Umbilical cord (tissue), 2 donors: ENCODE results near the gene SLC7A10. TPM values are rescaled to one million over a fixed set of nuclear protein-coding genes. Genes with fewer than 3 reads are reported as not detected.

Experiments used
- DNase-seq: peaks from one replicate; pipeline ENCODE4 v3.0.0-alpha.2; 2015; ENCODE audit warnings: low spot score
- total RNA-seq: library from RNA; depleted of rRNA; stranded (reverse); fragments of >200 nt; gene quantifications from one replicate; pipeline ENCODE4 v1.2.3, GENCODE V29; 2014; ENCODE audit warnings: low replicate concordance; ENCODE audit not compliant: insufficient read depth

SLC7A10 gene
- not detected for total RNA-seq

DNA sequence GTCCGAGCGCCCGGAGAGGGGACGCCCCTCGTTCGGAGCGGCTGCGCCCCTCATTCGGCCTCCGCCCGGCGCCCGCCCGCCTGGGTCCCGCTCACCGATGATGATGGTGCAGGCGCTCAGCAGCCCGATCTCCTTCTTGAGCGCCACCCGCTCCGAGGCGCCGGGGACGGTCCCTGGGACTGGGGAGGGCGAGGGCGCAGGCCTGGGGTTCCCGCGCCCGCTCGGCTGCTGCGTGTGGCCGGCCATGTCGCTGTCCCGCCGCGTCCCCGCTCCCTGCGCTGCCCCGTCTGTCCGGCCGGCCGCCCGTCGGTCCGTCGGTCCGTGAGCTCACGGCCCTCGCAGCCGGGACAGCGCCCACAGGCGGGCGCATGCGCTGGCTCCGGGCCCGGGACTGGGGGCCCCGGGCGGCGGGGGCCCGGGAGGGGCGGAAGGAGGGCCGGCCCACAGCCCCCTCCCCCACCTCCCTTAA, at the start of gene SLC7A10:
TSS of gene SLC7A10 (minus strand) at position 393 of the 469 bp plus-strand sequence. CDS start at position 246, 147 bp downstream.
- DNase-seq, result no peak

DNA sequence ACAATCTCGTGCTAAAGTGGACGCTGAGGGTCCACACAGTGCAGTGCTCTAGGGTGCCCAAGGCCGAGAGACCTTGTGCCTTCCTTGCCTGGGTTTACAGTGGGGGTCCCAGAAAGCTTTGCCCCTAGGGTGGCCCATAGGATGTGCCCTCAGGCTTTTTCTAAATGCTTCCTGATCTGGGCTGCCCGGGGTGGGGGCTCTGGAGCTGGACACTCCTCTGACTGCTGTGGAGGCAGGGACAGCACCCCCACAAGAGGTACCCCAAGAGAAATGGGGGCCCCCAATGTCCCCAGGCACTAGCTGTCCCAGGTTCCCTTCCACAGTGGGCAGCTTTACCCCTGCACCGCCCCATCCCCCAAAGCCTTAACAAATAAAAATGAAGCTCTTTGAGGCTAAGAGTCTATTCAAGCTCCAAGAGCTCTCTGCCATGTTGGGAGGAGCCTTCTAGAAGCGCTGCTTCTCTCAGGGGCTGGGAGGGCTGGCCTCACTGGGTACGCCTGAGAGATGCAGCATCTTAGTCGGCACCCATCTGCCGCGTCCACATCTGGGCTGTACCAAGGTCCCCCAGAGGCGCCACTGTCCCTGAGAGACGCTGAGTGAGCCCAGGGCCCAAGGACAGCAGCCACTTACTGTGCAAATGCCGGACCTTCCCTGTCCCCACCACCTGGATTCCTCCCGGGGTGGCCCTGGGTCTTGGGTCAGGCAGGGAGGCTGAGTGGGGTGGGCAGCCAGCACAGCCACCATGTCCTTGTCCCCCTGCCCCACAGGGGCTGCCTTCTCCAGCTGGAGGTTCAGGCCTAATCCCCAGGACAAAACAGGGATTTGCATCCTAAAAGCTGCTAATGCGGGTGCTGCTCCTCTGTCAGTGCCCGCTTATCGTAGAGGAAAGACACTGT, 49.3 kb upstream of the SLC7A10 start:
- no peak for DNase-seq

- peak; percentile 83 for DNase-seq
Measured at GRCh38 chr19:33273881-33274662, 48.4 kb upstream of the SLC7A10 start.

- no peak for DNase-seq
Measured at GRCh38 chr19:33273065-33273736, 47.6 kb upstream of the SLC7A10 start.

- DNase-seq, result no peak
Measured at GRCh38 chr19:33271246-33272021, 45.8 kb upstream of the SLC7A10 start.

GRCh38 chr19:33270769-33271168, 45.1 kb upstream of the SLC7A10 start:
- no peak for DNase-seq

GRCh38 chr19:33269016-33269415, 43.4 kb upstream of the SLC7A10 start:
- no peak for DNase-seq

GRCh38 chr19:33268162-33268991, 42.7 kb upstream of the SLC7A10 start:
- DNase-seq, result no peak

DNA sequence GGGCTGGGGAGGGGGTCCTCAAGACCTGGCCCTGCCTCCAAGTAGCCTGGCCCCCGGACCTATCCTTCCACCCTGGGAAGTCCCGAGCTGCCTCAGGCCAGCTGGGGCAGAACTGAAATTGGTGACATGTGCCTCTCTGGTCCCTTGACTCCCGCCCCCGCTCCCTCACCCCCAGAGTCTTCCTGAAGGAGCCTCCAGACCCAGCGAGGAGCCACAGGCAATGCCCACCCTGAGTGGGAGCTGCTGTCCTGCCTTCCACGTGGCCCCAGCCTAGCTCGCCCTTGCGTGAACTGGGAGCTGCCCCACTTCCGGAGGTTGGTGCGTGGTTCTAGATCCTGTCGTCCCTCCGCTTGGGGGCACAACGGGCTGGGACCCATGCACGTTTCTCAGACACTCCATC, 42.1 kb upstream of the SLC7A10 start:
- DNase-seq, result no peak

DNA sequence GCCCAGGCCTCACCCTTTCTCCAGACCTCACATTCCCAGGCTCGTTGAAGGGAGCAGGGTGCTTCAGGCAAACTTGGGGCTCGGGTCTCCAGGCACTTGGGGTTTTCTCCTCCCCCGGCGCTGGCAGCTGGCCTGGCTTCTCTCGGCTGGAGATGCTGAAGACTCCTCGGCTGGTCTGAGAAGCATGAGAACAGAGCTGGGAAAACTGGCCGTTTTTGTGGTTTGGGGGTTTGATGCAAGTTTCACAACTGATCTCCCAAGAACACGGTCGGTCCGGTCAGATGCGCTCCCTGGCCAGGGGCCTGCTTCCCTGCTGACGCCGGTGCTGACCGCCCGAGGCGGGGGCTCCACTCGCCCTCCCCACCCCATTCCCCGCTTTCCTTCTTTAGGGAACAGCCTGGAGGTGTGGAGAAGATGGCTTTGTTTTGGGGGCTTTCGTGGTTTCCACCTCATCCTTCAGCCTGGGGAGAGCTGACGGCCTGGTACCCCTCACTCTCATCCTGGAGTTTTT, 41.4 kb upstream of the SLC7A10 start:
- DNase-seq, result no peak

GRCh38 chr19:33264881-33265445, 39.3 kb upstream of the SLC7A10 start:
- DNase-seq, result no peak

- no peak for DNase-seq
Measured at GRCh38 chr19:33263325-33264023, 37.8 kb upstream of the SLC7A10 start.

DNA sequence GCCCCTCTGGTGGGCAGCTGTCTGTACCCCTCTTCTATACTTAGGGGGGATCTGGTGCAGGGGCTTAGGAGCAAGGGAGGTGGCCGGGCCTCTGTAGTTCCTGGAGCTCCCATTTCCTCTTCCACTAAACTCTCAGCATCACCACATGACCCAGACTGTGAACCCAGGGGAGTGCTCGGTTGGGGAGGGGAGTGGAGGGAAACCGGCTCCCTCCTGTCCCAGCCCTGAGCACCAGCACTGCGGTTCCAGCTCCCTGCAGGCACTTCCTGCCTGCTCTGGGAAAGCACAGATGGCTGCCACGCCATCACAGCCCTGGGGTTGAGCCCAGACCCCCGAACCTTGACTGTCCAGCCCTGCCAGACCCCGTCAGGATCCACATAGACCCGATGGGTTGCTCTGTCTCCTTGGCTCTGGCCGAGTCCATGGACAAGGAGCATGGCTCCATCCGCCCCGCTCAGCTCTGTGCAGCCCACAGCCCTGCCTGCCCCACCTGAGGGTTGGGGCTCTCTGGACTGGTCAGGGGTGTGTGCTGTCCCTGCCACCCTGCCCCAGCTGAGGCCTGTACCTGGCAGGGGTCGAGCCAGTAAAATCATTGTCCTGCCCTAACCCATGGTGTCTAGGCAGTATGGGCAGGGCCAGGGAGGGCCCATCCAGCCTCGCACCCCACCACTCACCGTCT, 36.0 kb upstream of the SLC7A10 start:
- no peak for DNase-seq

DNA sequence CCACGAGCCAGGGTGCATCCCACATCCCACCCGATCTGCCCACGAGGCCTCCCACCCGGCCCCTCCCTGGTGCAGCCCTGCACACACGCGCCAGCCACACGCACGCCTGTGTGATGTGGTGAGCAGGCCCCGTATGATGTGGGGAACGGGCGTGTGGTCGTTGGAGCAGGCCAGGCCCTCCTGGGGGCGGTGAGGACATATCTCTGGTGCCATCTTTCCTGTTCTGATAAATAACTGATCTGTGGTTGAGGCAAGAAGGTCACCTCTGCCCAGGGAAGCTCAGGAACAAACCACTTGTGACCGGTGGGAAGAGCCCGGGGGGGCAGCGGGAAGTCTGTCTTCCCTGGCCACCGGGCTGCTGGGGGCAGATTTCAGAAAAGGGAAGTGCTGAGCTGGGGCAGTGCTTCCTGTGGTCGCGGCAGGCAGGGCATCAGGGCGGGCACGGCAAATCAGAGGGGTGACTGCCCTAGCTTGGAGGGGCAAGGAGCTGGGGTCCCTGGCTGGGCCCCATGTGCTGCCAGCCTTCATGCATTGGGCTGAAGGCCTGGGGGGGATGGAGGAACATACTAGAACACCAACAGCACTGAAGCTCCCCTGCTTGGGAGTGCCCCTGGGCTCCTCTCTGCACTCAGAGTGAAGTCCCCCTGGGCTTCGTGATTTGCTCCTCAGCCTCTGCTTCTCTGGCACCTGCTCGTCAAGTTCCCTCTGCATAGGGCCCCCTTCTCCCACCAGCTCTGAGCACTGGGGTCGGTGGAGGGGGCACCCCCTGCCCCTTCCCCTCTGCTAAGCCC, 35.2 kb upstream of the SLC7A10 start:
- DNase-seq, result no peak

DNA sequence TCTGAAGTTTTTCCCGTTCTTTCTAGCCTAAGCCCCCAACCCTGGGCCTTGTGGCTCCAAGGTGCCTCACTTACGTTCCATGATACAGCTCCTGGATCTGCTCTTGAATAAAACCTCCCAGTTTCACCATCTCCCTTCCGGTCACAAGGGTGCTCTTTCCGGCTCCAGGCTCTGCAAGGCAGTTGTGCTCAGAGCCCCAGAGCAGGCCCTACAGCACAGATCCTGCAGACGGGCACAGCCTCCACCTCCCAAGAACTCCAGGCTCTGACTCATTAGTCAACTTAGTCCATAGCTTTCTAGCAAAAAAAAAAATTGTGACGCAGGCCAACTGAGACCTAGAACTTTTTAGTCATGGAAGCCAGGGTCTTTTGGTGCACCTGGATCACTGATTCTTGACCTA, 33.9 kb upstream of the SLC7A10 start:
- DNase-seq, result no peak

DNA sequence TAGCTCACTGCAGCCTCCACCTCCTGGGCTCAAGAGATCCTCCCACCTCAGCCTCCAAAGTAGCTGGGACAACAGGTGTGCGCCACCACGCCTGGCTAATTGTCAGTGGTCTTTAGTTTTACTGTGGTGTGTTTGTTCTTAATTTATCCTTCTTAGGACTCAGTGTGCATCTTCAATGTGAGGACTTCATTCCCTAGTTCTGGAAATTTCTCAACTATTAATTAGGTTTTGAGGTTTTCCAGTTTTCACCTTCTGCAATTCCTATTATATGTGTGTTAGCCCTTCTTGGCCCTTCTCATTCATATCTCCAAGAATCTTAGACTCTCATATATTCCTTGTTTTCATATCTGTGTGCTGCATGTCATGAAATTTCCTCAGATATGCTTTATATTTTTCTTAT, 32.2 kb upstream of the SLC7A10 start:
- no peak for DNase-seq

GRCh38 chr19:33256261-33256660, 30.6 kb upstream of the SLC7A10 start:
- DNase-seq, result no peak

- DNase-seq, result no peak
Measured at GRCh38 chr19:33255781-33256180, 30.1 kb upstream of the SLC7A10 start.
